ENCODE results near the gene ANXA2R. TPM values are rescaled to one million over a fixed set of nuclear protein-coding genes. Genes with fewer than 3 reads are reported as not detected.

ANXA2R gene
- total and polyA plus RNA-seq, 9 of the 15 experiments (the other 6 are each of a cell fraction or from before 2014, with no cell fraction given): 2.1 to 4.8 (median 3.4) TPM

DNA sequence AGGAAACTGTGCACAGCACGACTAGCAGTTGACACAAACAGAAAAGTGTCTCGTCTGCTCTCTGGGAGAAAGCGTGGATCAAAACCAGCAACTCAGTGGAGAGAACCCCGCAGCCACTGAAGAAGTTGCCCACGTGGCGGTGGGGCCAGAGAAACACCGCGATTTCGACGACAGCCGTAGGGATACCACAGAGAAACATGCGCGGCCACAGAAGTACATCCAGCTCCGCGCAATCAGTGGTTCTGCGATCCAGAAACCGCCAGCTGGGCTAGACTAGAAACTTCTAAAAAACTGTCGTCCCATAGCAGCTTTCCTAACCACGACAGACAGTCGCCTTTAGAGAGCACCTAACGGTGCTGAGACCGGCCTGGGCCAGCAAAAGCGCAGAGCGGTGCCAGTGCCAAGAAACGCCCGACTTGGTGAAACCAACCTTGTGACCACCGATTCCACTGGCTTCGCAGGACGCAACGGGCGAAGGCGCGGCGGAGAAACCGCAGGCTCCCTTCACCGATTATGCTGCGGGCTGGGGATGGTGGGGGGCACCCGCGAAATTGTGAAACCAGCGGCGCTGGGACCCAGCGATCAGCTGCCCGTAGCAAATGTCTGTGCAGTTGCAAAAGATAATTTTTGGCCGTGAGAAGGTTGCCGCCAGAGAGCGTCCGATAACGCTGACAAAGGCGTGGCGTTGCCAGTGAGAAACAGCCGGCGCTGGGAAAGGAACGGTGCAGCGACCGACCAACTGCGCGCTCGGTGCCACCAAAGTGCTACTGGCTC, 2.7 kb upstream of the ANXA2R start (continued):
- TF ChIP-seq, protein P1, sequence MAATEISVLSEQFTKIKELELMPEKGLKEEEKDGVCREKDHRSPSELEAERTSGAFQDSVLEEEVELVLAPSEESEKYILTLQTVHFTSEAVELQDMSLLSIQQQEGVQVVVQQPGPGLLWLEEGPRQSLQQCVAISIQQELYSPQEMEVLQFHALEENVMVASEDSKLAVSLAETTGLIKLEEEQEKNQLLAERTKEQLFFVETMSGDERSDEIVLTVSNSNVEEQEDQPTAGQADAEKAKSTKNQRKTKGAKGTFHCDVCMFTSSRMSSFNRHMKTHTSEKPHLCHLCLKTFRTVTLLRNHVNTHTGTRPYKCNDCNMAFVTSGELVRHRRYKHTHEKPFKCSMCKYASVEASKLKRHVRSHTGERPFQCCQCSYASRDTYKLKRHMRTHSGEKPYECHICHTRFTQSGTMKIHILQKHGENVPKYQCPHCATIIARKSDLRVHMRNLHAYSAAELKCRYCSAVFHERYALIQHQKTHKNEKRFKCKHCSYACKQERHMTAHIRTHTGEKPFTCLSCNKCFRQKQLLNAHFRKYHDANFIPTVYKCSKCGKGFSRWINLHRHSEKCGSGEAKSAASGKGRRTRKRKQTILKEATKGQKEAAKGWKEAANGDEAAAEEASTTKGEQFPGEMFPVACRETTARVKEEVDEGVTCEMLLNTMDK (IDR thresholded peaks at IDR 0.05; ENCODE audit: borderline replicate concordance, insufficient read depth, low read depth, low read length, poor library complexity, severe bottlenecking): no peak
- TF ChIP-seq ZNF384 (IDR thresholded peaks at IDR 0.05; ENCODE audit: low read depth, low read length): no peak
- TF ChIP-seq, protein P2, sequence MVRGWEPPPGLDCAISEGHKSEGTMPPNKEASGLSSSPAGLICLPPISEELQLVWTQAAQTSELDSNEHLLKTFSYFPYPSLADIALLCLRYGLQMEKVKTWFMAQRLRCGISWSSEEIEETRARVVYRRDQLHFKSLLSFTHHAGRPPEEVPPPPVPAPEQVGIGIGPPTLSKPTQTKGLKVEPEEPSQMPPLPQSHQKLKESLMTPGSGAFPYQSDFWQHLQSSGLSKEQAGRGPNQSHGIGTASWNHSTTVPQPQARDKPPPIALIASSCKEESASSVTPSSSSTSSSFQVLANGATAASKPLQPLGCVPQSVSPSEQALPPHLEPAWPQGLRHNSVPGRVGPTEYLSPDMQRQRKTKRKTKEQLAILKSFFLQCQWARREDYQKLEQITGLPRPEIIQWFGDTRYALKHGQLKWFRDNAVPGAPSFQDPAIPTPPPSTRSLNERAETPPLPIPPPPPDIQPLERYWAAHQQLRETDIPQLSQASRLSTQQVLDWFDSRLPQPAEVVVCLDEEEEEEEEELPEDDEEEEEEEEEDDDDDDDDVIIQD (CRISPR knock-in tag; IDR thresholded peaks at IDR 0.05): no peak
- no peak for TF ChIP-seq ZNF212 (CRISPR knock-in tag; IDR thresholded peaks at IDR 0.05)
- TF ChIP-seq, protein P3, sequence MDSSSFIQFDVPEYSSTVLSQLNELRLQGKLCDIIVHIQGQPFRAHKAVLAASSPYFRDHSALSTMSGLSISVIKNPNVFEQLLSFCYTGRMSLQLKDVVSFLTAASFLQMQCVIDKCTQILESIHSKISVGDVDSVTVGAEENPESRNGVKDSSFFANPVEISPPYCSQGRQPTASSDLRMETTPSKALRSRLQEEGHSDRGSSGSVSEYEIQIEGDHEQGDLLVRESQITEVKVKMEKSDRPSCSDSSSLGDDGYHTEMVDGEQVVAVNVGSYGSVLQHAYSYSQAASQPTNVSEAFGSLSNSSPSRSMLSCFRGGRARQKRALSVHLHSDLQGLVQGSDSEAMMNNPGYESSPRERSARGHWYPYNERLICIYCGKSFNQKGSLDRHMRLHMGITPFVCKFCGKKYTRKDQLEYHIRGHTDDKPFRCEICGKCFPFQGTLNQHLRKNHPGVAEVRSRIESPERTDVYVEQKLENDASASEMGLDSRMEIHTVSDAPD (CRISPR knock-in tag; IDR thresholded peaks at IDR 0.05): no peak; the same call in 1 of the 2 replicates
- TF ChIP-seq CTBP1 (IDR thresholded peaks at IDR 0.05; ENCODE audit: borderline replicate concordance): peak; percentile 82
- peak; percentile 87; the same call in 1 of the 2 replicates for TF ChIP-seq ZNF589 (CRISPR knock-in tag; IDR thresholded peaks at IDR 0.05; ENCODE audit: low read depth)
- peak in 2 of 3 experiments; percentile 29 to 46 for TF ChIP-seq YY1 (IDR thresholded peaks at IDR 0.05; ENCODE audit: borderline replicate concordance in 1 of 3, control insufficient read depth in 1 of 3, extremely low read depth in 1 of 3, insufficient read depth in 3 of 3, insufficient read length in 1 of 3, insufficient replicate concordance in 2 of 3, low read depth in 1 of 3, low read length in 2 of 3)
- TF ChIP-seq GABPB1 (CRISPR knock-in tag; IDR thresholded peaks at IDR 0.05): peak; percentile 75
- 0 out of 2 replicates have a peak, but pooled peaks have one; percentile 0 for TF ChIP-seq ZSCAN29 (IDR thresholded peaks at IDR 0.05)
- TF ChIP-seq, protein P4, sequence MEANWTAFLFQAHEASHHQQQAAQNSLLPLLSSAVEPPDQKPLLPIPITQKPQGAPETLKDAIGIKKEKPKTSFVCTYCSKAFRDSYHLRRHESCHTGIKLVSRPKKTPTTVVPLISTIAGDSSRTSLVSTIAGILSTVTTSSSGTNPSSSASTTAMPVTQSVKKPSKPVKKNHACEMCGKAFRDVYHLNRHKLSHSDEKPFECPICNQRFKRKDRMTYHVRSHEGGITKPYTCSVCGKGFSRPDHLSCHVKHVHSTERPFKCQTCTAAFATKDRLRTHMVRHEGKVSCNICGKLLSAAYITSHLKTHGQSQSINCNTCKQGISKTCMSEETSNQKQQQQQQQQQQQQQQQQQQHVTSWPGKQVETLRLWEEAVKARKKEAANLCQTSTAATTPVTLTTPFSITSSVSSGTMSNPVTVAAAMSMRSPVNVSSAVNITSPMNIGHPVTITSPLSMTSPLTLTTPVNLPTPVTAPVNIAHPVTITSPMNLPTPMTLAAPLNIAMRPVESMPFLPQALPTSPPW (CRISPR knock-in tag; IDR thresholded peaks at IDR 0.05): peak; percentile 21; the same call in 1 of the 2 replicates
- TF ChIP-seq, protein P5, sequence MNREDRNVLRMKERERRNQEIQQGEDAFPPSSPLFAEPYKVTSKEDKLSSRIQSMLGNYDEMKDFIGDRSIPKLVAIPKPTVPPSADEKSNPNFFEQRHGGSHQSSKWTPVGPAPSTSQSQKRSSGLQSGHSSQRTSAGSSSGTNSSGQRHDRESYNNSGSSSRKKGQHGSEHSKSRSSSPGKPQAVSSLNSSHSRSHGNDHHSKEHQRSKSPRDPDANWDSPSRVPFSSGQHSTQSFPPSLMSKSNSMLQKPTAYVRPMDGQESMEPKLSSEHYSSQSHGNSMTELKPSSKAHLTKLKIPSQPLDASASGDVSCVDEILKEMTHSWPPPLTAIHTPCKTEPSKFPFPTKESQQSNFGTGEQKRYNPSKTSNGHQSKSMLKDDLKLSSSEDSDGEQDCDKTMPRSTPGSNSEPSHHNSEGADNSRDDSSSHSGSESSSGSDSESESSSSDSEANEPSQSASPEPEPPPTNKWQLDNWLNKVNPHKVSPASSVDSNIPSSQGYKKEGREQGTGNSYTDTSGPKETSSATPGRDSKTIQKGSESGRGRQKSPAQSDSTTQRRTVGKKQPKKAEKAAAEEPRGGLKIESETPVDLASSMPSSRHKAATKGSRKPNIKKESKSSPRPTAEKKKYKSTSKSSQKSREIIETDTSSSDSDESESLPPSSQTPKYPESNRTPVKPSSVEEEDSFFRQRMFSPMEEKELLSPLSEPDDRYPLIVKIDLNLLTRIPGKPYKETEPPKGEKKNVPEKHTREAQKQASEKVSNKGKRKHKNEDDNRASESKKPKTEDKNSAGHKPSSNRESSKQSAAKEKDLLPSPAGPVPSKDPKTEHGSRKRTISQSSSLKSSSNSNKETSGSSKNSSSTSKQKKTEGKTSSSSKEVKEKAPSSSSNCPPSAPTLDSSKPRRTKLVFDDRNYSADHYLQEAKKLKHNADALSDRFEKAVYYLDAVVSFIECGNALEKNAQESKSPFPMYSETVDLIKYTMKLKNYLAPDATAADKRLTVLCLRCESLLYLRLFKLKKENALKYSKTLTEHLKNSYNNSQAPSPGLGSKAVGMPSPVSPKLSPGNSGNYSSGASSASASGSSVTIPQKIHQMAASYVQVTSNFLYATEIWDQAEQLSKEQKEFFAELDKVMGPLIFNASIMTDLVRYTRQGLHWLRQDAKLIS (CRISPR knock-in tag; IDR thresholded peaks at IDR 0.05): peak; percentile 61; the same call in 1 of the 2 replicates

All from K562 (cell line).